HG02938 (cell line): Measurements from ENCODE around the gene NRN1L.
A peak's percentile ranks its signal among the peaks of the same experiment; 100 is the strongest.
"Not testable (repeated sequence)": the region's sequence is repeated elsewhere in the genome, so short reads cannot be mapped to it uniquely, and the experiment has no call there.

Experiments used
- ATAC-seq: cut with Tn5 transposase; IDR thresholded peaks from one replicate; pipeline ENCODE4 v1.9.1; 2021; ENCODE audit warnings: mild to moderate bottlenecking, moderate library complexity; ENCODE audit not compliant: unreplicated experiment

The NRN1L gene

DNA sequence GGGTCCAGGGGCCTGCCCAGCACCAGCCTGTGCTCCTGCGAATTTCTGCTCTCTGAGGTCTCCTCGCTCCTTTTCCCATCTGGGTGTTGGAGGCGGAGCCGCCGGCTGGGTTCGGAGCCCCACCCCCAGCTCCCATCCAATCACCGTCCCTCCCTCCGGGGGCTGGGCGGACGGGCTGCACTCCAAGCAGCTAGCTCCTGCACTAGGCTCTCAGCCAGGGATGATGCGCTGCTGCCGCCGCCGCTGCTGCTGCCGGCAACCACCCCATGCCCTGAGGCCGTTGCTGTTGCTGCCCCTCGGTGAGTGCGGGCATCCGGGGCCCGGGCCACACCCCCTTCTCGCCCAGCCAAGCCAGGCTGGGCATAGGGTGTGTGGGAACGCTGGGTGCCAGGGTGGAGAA, at the start of gene NRN1L:
Gene NRN1L (plus strand): TSS at position 202 of the 400 bp plus-strand sequence. CDS start 19 bp downstream, at position 221.
- no peak for ATAC-seq

- ATAC-seq = not testable (repeated sequence)
Observed at GRCh38 chr16:67837190-67837589, 47.5 kb upstream of the NRN1L start.

DNA sequence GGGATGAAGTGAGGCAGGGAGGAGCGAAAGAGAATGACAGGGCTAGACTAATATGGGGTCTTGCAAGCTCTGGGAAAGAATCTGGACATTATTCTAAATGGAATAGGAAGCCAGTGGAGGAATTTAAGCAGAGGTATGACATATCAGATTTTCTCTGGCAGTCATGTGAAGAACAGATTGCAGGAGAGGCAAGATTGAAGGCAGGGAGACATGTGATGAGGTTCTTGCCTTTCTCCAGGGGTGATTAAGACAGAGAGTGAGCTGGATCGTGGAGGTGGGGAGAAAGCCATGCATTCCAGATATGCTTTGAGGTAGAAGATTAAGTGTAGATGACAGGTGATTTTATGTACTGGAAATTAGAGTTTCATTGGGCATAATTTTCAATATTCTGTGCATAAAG, 46.9 kb upstream of the NRN1L start:
- no peak for ATAC-seq

DNA sequence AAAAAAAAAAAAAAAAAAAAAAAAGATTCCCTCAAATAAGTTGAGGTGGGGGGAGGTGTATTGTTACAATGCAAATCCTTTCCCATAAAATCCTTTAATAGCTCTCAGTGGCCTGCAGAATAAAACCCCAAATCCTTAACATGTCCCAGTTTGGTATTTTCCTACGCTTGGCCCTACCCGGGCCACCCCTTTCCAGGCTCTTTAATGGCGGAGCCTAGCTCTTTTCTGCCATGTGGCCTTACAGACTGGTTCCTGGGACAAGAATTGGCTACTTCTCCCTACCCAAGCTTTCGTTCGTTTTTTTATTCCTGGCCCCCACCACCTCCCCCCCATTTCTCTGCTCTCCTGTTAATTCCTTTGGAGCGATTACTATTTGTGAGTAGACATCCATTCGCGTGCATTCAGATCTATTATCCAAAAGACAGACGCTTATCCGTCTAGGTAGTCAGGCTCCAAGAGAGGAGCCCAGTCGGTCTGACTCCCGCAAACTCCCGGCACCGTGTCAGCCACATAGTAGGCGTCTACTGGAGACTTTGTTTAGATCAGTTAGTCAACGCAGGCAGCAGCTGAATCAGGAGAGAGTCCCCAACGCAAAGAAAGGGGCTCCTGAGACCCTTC, 43.4 kb upstream of the NRN1L start:
- ATAC-seq = no peak

GRCh38 chr16:67841816-67842508, 42.7 kb upstream of the NRN1L start, which contains the start of gene THAP11:
Gene THAP11, plus strand, starts transcription at chr16:67842320. Its CDS starts 235 bp downstream, at chr16:67842555.
- ATAC-seq = peak; percentile 36

- ATAC-seq = peak; percentile 6
Observed at GRCh38 chr16:67842509-67843342, 42.0 kb upstream of the NRN1L start.

DNA sequence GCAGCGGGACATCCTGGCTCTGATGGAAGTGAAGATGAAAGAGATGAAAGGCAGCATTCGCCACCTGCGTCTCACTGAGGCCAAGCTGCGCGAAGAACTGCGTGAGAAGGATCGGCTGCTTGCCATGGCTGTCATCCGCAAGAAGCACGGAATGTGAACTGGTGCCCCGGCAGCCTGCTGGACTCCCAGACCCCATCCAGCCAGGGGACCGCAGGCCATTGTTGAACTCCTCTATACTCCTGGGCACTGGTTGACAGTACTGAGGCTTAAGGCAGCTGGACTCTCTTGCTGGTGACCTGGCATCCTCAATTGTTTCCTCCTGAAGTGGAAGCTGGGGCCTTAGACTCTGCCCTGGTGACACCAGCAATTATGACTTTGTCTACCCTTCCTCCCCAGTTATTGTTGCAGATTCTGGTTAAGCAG, 41.3 kb upstream of the NRN1L start:
- no peak for ATAC-seq

DNA sequence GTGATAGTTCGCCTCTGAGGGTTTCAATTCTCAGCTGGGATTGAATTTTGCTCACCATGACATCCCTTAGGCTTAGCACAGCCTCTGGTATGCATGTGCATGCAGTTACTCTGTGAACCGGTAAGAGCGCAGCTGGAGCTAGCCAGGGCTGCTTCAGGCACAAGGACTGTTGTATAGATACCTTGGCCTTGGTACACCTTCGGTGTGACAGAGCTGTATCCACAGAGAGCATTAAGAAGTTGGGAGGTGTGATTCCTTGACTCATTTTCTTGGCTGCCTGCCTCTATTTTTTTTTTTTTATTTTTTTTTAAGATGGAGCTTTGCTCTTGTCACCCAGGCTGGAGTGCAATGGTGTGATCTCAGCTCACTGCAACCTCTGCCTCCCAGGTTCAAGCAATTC, 40.2 kb upstream of the NRN1L start:
- ATAC-seq = no peak

DNA sequence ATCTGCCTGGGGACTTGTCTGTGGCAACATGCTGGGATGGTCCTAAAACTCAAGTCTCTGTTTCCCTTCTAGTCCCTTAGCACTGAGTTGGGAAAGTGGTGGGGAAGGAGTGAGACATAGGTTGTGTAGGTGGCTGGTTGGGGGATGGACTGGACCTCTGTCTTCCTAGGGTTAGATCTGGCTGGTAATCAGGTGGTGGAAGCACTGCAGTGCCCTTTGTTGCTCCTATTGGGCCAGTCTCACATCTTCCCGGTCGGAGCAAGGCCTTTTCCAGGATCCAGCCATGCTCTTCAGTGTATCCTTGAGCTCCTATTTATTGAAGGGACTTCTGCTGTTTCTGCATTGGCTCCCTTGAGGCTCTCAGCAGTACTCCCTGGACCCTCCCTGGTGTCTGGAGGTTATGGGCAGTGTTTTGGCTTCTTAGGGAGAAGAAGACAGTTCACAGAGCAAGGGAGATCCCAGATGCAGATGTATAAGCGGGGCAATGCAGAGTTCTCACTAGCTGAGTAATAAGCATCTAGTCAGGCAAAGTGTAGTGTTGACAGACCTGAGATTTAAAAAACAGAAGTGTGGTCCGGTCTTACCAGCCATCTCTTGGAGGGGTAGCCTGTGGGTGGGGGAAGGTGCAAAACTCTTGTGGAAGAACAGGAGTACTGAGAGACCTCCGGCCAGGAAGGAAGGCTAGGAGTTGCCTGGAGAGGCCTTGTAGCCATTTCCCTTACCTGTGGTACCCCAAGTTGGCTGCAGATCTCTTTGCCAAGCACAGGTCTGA, 39.2 kb upstream of the NRN1L start:
- no peak for ATAC-seq

- ATAC-seq = no peak
Observed at GRCh38 chr16:67846063-67846319, 38.7 kb upstream of the NRN1L start.

DNA sequence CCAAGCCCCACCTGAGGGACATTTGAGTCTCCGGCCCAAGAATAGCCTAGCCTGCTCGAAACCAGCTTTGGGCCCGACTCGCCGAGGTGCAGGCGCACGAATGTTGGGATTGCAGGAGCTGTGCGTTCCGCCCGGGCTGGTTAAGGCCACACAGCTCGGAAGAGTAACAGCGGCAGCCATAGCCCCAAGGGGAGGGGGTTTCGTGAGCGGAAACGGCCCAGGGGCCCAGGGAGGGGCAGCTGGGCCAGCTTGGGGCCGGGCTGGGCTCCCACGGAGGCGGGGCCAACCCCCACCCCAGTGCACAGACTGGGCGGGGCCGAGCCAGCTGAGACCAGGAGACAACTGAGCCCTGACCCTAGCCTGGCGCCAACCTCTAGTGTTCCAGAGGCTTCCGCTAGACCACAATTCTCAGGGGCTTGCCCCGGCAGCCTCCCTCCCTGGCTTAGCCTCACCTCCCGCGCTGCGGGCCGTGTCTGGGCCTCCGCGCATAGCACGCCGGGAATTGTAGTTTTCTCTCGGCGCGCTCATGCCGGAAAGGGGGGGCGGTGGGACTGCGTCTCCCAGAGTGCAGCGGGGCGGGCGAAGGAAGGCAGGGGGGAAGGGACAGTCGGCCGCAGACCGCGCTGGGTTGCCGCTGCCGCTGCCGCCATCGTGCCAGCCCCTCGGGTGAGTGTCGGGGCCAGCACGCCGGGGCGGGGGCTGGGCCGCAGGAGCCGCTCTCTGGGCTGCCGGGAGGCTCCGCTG, 38.2 kb upstream of the NRN1L start, which contains the start of gene NUTF2:
Gene NUTF2 (plus strand): TSS at position 614 of the 744 bp plus-strand sequence. CDS start 18,198 bp downstream, outside the sequence.
- ATAC-seq = peak; percentile 54

DNA sequence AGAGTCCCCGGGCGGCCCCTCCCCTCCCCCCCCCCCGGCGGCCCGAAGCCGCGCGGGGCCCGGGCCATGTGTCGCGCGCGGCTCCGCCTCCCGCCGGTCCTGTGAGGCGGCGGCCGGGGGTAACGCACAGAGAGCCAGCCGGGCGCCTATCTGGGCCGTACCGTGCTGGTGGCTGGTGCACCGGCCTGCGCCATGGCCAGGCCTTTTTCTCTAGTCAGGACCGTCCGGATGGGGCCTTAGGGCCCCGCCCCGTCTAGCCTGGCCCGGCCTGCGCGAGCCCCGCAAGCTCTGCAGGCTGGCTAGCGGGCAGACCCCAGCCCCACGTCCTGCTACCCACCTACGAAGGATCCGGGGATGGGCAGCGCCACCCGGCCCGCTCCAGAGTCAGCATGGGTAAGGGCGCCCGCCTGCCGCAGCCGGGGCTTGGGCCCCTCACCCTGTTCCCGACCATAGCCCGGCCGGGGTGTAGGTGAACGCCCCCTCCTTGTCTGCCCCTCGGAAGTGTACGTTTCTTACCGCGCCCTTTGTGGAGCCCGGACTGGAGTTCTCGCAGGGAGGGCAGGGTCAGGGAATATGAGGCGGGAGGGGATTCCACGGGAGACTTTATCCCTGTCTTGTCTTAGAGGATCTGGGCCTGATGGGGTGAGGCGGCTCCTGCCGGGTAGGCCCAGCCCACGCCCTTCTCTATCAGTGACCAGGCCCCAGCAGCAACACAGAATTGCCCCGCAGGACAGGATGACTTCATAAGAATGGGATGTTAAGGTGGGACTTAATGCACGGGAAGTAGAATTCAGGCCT, 37.4 kb upstream of the NRN1L start, which contains the start of gene CENPT:
Gene CENPT (minus strand): TSS at position 630 of the 798 bp plus-strand sequence. CDS start 13,834 bp downstream, outside the sequence.
- peak; percentile 27 for ATAC-seq

GRCh38 chr16:67848118-67848517, 36.6 kb upstream of the NRN1L start:
- no peak for ATAC-seq

GRCh38 chr16:67853670-67854069, 31.0 kb upstream of the NRN1L start:
- no peak for ATAC-seq

GRCh38 chr16:67855789-67856188, 28.9 kb upstream of the NRN1L start:
- no peak for ATAC-seq

DNA sequence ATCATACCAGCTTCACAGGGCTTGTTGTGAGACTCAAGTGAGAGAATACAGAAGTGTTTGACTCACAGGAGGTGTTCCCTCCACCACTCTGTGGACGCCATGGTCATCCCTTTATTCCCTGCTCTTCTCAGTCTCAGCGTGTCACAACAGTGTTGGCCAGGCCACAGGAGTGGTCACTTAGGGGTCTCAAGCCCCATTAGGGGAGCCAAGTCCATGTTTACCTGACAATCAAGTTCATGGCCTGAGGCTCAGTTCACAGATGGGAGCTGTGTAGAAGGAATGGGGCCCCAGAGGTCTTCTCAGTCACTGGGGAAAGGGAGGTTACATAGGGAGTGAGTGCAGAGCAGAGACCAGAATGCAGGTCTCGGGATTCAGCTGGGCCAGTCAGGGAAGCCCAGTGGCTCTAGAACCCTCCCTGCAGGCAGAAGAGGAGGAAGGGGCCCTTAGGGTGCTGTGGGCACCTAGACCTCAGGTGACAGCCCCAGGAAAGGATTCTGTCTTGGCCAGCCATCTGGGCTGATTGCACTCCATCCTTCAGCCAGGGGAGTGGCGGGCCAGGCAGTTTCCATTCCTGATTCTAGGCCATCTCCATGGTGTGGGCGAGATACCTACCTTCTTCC, 27.6 kb upstream of the NRN1L start:
- ATAC-seq = no peak

- ATAC-seq = no peak
Observed at GRCh38 chr16:67857547-67858233, 27.0 kb upstream of the NRN1L start.

DNA sequence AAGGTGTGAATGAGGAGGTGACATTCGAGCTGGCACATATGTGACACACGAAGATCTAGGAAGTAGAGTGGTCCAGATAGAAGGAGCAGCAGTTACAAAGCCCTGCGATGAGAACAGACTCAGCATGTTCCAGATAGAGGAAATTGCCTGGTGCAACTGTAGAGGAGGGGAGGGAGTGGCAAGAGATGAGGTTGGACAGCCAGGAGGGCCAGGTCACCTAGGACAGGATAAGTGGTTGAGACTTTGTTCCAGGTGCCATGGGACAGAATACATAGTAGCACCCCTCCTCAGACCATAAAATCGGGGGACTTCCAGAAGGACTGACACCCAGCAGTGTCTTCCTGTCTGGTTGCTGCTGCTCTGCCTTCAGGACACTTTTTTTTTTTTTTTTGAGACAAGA, 26.2 kb upstream of the NRN1L start:
- ATAC-seq = no peak
